ENCODE data around the gene ANKRD18B.
"Not testable (repeated sequence)": the region's sequence is repeated elsewhere in the genome, so short reads cannot be mapped to it uniquely, and the experiment has no call there.

Gene ANKRD18B

DNA sequence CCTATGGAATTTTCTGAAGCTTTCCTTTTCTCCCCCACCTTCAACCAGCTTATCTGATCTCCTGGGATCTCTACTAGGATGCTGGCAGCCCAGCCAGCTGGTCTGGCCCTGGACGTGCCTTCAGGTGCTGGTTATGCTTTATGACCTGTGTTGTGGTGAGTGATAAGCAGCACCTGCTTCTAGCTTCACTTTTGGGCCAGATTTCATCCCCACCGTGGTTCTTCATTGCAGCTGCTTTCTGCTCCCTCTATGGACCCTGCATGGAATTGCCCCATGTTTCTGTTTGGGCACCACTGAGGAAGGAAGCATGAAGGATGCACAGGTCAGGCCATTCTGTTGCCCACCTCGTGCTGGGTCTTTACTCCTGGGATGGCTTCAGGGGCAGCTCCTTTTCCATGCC lies 80.2 kb downstream of the ANKRD18B start:
- H3K4me3 ChIP-seq (ENCODE audit: low read depth, low read length), result not testable (repeated sequence)
- TF ChIP-seq, protein P1, sequence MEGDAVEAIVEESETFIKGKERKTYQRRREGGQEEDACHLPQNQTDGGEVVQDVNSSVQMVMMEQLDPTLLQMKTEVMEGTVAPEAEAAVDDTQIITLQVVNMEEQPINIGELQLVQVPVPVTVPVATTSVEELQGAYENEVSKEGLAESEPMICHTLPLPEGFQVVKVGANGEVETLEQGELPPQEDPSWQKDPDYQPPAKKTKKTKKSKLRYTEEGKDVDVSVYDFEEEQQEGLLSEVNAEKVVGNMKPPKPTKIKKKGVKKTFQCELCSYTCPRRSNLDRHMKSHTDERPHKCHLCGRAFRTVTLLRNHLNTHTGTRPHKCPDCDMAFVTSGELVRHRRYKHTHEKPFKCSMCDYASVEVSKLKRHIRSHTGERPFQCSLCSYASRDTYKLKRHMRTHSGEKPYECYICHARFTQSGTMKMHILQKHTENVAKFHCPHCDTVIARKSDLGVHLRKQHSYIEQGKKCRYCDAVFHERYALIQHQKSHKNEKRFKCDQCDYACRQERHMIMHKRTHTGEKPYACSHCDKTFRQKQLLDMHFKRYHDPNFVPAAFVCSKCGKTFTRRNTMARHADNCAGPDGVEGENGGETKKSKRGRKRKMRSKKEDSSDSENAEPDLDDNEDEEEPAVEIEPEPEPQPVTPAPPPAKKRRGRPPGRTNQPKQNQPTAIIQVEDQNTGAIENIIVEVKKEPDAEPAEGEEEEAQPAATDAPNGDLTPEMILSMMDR (IDR thresholded peaks at IDR 0.05; ENCODE audit: low read depth, low read length), result peak; percentile 57

DNA sequence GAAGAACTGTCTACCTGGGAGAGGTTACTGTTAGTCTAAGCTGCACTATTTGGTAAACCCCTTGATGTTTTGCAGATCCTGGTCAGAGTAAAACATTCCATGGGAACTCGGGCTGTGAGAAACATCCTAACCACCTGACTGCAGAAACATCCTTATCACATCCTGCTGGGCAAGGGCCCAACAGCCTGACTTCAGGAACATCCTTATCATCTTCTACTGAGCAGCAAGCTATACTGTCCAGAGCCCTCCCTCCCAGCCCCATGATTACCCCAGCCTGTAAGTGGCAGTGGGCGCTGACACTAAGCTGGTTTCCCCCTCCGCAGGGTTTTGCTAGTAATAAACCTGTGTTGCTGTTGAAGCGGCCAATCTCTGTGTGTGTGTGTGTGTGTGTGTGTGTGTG lies 80.9 kb downstream of the ANKRD18B start:
- H3K4me3 ChIP-seq (ENCODE audit: low read depth, low read length), result not testable (repeated sequence)

DNA sequence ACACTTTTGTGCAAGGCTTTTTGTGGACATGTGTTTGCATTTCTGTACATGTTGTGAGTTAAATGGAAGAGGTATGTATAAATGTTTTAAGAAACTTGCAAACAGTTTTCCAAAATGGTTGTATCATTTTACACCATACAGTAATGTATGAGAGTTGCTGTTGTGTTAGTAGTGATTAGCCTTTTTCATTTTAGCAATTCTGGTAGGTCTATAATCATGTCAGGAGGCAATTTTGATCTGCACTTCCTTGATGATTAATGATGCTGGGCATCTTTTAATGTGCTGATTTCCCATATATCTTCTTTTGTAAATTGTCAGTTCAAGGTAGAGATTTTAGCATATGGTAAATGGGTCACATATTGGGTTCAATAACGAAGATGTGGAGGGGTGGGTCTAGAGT lies 87.3 kb downstream of the ANKRD18B start:
- H3K4me3 ChIP-seq (ENCODE audit: low read depth, low read length), result no peak overlapping the region
- TF ChIP-seq, protein P1 (IDR thresholded peaks at IDR 0.05; ENCODE audit: low read depth, low read length), result no peak

DNA sequence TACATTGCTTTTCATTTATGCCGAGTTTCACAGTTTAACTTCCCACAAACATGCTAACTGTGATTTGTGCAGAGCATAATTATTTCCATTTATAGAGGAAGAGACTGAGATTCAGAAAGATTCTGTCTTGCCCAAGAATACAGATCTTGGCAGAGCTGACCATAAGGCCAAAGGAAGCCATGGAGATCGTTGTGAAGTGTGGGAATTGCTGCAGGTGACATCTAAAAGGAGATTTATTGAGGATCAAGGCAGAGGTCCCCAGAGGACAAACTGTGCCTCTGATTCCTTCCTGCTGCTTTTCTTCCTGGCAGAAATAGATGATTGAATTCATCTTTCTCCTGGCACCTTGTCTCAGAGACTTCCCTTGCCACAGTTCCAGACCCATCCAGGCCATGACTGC lies 88.4 kb downstream of the ANKRD18B start:
- H3K4me3 ChIP-seq (ENCODE audit: low read depth, low read length), result not testable (repeated sequence)

GRCh38 chr9:33614001-33614687 lies 90.1 kb downstream of the ANKRD18B start:
- TF ChIP-seq, protein P1 (IDR thresholded peaks at IDR 0.05; ENCODE audit: low read depth, low read length), result no peak

DNA sequence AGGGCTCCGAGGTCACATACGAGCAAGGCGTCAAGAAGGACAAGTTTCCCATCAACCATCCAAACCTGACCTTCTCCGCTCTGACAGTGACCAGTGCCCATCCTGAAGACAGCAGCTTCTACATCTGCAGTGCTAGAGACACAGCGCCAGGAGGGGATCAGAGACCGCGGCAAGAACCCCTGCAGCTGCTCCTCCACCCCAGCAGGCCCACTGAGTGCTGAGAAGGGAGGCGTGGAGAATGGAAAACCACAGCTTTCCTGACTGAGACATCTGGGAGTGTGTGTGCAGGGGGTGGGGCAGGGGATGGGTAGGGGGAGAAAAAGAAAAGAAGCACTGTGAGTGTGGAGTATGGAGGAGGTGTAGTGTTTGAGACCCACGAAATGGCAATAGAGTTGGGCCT lies 94.3 kb downstream of the ANKRD18B start:
- H3K4me3 ChIP-seq (ENCODE audit: low read depth, low read length), result not testable (repeated sequence)

More at GRCh38 chr9:33614001-33614687, 90.1 kb downstream of the ANKRD18B start:
- H3K4me3 ChIP-seq (ENCODE audit: low read depth, low read length), result no peak overlapping the region

- TF ChIP-seq, protein P1 (IDR thresholded peaks at IDR 0.05; ENCODE audit: low read depth, low read length), result no peak
- no peak overlapping the region for H3K4me3 ChIP-seq (ENCODE audit: low read depth, low read length)
Observed at GRCh38 chr9:33619666-33620404, 95.8 kb downstream of the ANKRD18B start.

GRCh38 chr9:33620738-33621439 lies 96.8 kb downstream of the ANKRD18B start:
- no peak overlapping the region for H3K4me3 ChIP-seq (ENCODE audit: low read depth, low read length)

More at GRCh38 chr9:33620738-33621439, 96.8 kb downstream of the ANKRD18B start:
- TF ChIP-seq, protein P1 (IDR thresholded peaks at IDR 0.05; ENCODE audit: low read depth, low read length), result no peak

Measured in WI38 (cell line).